Measurements from ENCODE around the gene CSNK1G2. TPM values are rescaled to one million over a fixed set of nuclear protein-coding genes. Genes with fewer than 3 reads are reported as not detected.

The CSNK1G2 gene
- total and polyA plus RNA-seq, 2 of the 13 experiments (the other 11 are each of a cell fraction or from before 2014, with no cell fraction given): 53.8 to 72.5 TPM

- intact Hi-C loops (cut with micrococcal nuclease; ENCODE audit: unreplicated experiment) (no loop called here), in situ Hi-C loops (cut with HindIII; ENCODE audit: extremely low pct_ligation_motif_present, low pct_unique_long_range_greater_than_20kb) (no loop called here)
- FAIRE-seq: no peak
- POLR2A ChIA-PET: no interaction called here
- Histone ChIP-seq H3K79me2 (ENCODE audit: insufficient read depth, low read length) (peaks cover 50% of the 10 kb centered on the region), H2AFZ (ENCODE audit: low read length) (no peak overlapping the region), H4K20me1 (ENCODE audit: insufficient read depth, low read length) (peaks cover 39% of the 10 kb centered on the region; the same call in 1 of the 2 replicates), H3K4me1 (ENCODE audit: insufficient read depth, low read length) (no peaks in the 10 kb centered on the region), H3K9me3 (ENCODE audit: low read length) (no peaks in the 10 kb centered on the region), H3K4me2 (ENCODE audit: low read depth, low read length) (no peak overlapping the region), H3K4me3 (replicated peaks in 1 of 3; ENCODE audit: insufficient read depth in 1 of 3, low read depth in 2 of 3, low read length in 3 of 3) (no peak overlapping the region), H3K9ac (ENCODE audit: insufficient read depth, low read depth, low read length) (no peak overlapping the region), H3K27me3 (ENCODE audit: control insufficient read depth in 1 of 2, insufficient read depth in 2 of 2, low read length in 2 of 2) (no peaks in the 10 kb centered on the region), H3K27ac (ENCODE audit: extremely low read length, insufficient read depth, low read length) (no peak overlapping the region), H3K36me3 (replicated peaks in 1 of 2; ENCODE audit: control insufficient read depth in 1 of 2, insufficient read depth in 2 of 2, low read length in 2 of 2) (peaks cover 7 to 18% of the 10 kb centered on the region in 2 experiments; a peak in 3 of 5 replicates)
- whole genome bisulfite sequencing (ENCODE audit: low lambda C conversion rate): 98% methylated on average over 28 of the region's 32 CpGs
- no peak for DNase-seq (ENCODE audit: low spot score)
- no TSS peak for BruUV-seq (replicated peaks)
- CTCF ChIA-PET (ENCODE audit: low intra/inter-chr PET ratio, low total read pairs): no interaction called here
- TF ChIP-seq AGO2 (optimal IDR thresholded peaks at IDR 0.05; ENCODE audit: low read depth, low read length): peak; percentile 11
- TF ChIP-seq ZNF749 (CRISPR knock-in tag; IDR thresholded peaks at IDR 0.05; ENCODE audit: borderline replicate concordance): no peak
- ATAC-seq: no peak
Measured at GRCh38 chr19:1953441-1954094, 12.6 kb downstream of the CSNK1G2 start.

GRCh38 chr19:1954532-1954933 lies 13.6 kb downstream of the CSNK1G2 start:
- TF ChIP-seq RBM22 (optimal IDR thresholded peaks at IDR 0.05; ENCODE audit: low read length): peak; percentile 4
- TF ChIP-seq MTA1 (CRISPR knock-in tag; IDR thresholded peaks at IDR 0.05; ENCODE audit: borderline replicate concordance): no peak
- TF ChIP-seq CREB1 (IDR thresholded peaks at IDR 0.05): peak; percentile 36; the same call in 1 of the 2 replicates
- TF ChIP-seq CREB1 (CRISPR knock-in tag; IDR thresholded peaks at IDR 0.05): no peak
- ATAC-seq (no peak), DNase-seq (ENCODE audit: low spot score) (no peak), FAIRE-seq (no peak)
- Histone ChIP-seq H3K27me3 (ENCODE audit: control insufficient read depth in 1 of 2, insufficient read depth in 2 of 2, low read length in 2 of 2) (no peaks in the 10 kb centered on the region), H3K27ac (ENCODE audit: extremely low read length, insufficient read depth, low read length) (no peak overlapping the region), H4K20me1 (ENCODE audit: insufficient read depth, low read length) (peaks cover 35% of the 10 kb centered on the region; the same call in 1 of the 2 replicates), H3K4me3 (replicated peaks in 1 of 3; ENCODE audit: insufficient read depth in 1 of 3, low read depth in 2 of 3, low read length in 3 of 3) (no peak overlapping the region), H3K4me1 (ENCODE audit: insufficient read depth, low read length) (no peaks in the 10 kb centered on the region), H2AFZ (ENCODE audit: low read length) (no peak overlapping the region), H3K4me2 (ENCODE audit: low read depth, low read length) (no peak overlapping the region), H3K9ac (ENCODE audit: insufficient read depth, low read depth, low read length) (no peak overlapping the region), H3K79me2 (ENCODE audit: insufficient read depth, low read length) (peaks cover 43% of the 10 kb centered on the region), H3K9me3 (ENCODE audit: low read length) (no peaks in the 10 kb centered on the region), H3K36me3 (replicated peaks in 1 of 2; ENCODE audit: control insufficient read depth in 1 of 2, insufficient read depth in 2 of 2, low read length in 2 of 2) (peaks cover 6 to 15% of the 10 kb centered on the region in 2 experiments; a peak in 2 of 5 replicates)
- ChIA-PET CTCF (ENCODE audit: low intra/inter-chr PET ratio, low total read pairs) (no interaction called here), POLR2A (no interaction called here)
- intact Hi-C loops (cut with micrococcal nuclease; ENCODE audit: unreplicated experiment) (no loop called here), in situ Hi-C loops (cut with HindIII; ENCODE audit: extremely low pct_ligation_motif_present, low pct_unique_long_range_greater_than_20kb) (no loop called here)
- BruUV-seq (replicated peaks): no TSS peak
- WGBS (ENCODE audit: low lambda C conversion rate): 100% methylated on average over 4 of the region's 15 CpGs
